ENCODE data around the gene CDH26. TPM values are rescaled to one million over a fixed set of nuclear protein-coding genes. Genes with fewer than 3 reads are reported as not detected.

The CDH26 gene
- total RNA-seq: not detected in 3 replicates
- long read RNA-seq: 0 reads

DNA sequence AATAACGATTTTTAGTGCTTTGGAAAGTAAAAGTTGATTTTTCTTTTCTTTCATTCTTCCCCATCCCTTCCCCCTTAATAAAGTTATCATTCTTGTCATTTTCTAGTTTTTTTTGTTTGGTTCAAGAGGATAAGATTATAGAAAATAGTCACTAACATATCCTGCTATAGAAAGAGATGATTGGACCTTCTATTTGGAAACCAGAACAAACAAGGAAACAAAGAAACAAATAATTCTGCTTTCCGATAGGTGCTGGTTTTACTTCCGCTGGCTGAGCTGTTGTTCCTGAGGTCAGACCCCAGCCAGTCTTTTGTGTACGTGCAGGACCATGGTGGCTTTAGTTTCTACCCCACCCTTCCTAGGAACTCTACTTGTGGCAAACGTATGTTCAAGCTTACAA is at the start of gene CDH26:
CDH26 (plus strand) TSS at position 301 of the 400 bp plus-strand sequence. CDS start 304 bp downstream, outside the sequence.
- peaks cover 2% of the 10 kb centered on the region for H3K27me3 Mint-ChIP-seq (ENCODE audit: low read depth)
- H3K36me3 Mint-ChIP-seq (ENCODE audit: low read depth): no peaks in the 10 kb centered on the region
- H3K4me3 Mint-ChIP-seq (ENCODE audit: unreplicated experiment): no peak within 1 kb of the TSS
- H3K9me3 Mint-ChIP-seq (ENCODE audit: low read depth): no peaks in the 10 kb centered on the region
- no peak within 1 kb of the TSS for H3K27ac Mint-ChIP-seq (ENCODE audit: unreplicated experiment)
- H3K4me1 Mint-ChIP-seq (ENCODE audit: low read depth): no peaks in the 10 kb centered on the region
- TF ChIP-seq, protein P1, sequence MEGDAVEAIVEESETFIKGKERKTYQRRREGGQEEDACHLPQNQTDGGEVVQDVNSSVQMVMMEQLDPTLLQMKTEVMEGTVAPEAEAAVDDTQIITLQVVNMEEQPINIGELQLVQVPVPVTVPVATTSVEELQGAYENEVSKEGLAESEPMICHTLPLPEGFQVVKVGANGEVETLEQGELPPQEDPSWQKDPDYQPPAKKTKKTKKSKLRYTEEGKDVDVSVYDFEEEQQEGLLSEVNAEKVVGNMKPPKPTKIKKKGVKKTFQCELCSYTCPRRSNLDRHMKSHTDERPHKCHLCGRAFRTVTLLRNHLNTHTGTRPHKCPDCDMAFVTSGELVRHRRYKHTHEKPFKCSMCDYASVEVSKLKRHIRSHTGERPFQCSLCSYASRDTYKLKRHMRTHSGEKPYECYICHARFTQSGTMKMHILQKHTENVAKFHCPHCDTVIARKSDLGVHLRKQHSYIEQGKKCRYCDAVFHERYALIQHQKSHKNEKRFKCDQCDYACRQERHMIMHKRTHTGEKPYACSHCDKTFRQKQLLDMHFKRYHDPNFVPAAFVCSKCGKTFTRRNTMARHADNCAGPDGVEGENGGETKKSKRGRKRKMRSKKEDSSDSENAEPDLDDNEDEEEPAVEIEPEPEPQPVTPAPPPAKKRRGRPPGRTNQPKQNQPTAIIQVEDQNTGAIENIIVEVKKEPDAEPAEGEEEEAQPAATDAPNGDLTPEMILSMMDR (IDR thresholded peaks at IDR 0.05): no peak
- DNase-seq (ENCODE audit: low spot score): no peak

DNA sequence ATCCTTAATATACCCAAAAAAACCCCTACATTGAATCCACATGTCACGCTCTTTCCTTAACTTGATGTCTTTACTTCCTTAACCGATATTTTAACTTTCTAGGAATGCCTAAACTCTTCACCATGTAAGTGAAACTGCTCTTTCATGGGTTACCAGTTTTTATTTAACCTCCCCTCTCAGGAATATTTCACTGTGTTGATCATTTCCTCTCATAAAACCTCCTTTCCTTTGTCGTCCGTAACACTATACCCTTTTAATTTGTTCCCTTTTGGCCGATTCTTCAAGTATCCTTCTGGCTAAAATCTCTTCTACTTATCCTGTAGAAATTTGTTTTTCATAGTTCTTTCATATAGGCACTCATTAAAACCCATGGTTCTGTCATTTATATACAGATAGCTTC is 49.4 kb upstream of the CDH26 start:
- DNase-seq (ENCODE audit: low spot score): no peak
- H3K4me3 Mint-ChIP-seq (ENCODE audit: unreplicated experiment): no peak overlapping the region
- no peak overlapping the region for H3K27ac Mint-ChIP-seq (ENCODE audit: unreplicated experiment)
- peaks cover 11% of the 10 kb centered on the region for H3K4me1 Mint-ChIP-seq (ENCODE audit: low read depth)
- peaks cover 3% of the 10 kb centered on the region for H3K36me3 Mint-ChIP-seq (ENCODE audit: low read depth)
- no peaks in the 10 kb centered on the region for H3K9me3 Mint-ChIP-seq (ENCODE audit: low read depth)
- TF ChIP-seq, protein P1 (IDR thresholded peaks at IDR 0.05): no peak
- H3K27me3 Mint-ChIP-seq (ENCODE audit: low read depth): no peaks in the 10 kb centered on the region

DNA sequence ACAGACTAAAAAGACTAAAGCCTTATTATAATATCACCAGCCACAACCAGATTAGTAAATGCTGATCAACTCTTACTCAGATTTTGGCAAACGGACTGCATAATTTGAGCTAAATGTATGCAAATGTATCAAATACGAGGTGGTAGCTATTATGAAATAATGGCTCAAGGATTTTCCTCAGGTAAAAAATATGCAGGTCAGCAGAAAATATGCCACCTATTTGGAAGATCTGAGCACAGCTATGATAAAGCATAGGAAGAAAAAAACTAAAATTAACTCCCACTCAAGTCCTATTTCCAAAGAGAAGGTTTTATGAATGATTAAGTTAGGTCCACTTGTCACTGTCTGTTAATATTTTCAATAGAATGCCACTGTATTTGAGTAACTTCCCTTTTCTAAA is 47.2 kb upstream of the CDH26 start:
- Mint-ChIP-seq H3K4me3 (ENCODE audit: unreplicated experiment) (no peak overlapping the region), H3K27ac (ENCODE audit: unreplicated experiment) (no peak overlapping the region), H3K36me3 (ENCODE audit: low read depth) (no peaks in the 10 kb centered on the region), H3K27me3 (ENCODE audit: low read depth) (no peaks in the 10 kb centered on the region), H3K9me3 (ENCODE audit: low read depth) (no peaks in the 10 kb centered on the region), H3K4me1 (ENCODE audit: low read depth) (peaks cover 11% of the 10 kb centered on the region)
- no peak for DNase-seq (ENCODE audit: low spot score)
- TF ChIP-seq, protein P1 (IDR thresholded peaks at IDR 0.05): no peak

GRCh38 chr20:59912609-59913008 is 45.6 kb upstream of the CDH26 start:
- H3K36me3 Mint-ChIP-seq (ENCODE audit: low read depth): no peaks in the 10 kb centered on the region
- TF ChIP-seq, protein P1 (IDR thresholded peaks at IDR 0.05): no peak
- no peak overlapping the region for H3K27ac Mint-ChIP-seq (ENCODE audit: unreplicated experiment)
- no peaks in the 10 kb centered on the region for H3K9me3 Mint-ChIP-seq (ENCODE audit: low read depth)
- H3K27me3 Mint-ChIP-seq (ENCODE audit: low read depth): no peaks in the 10 kb centered on the region
- H3K4me1 Mint-ChIP-seq (ENCODE audit: low read depth): peaks cover 11% of the 10 kb centered on the region
- DNase-seq (ENCODE audit: low spot score): no peak
- no peak overlapping the region for H3K4me3 Mint-ChIP-seq (ENCODE audit: unreplicated experiment)

- Mint-ChIP-seq H3K36me3 (ENCODE audit: low read depth) (no peaks in the 10 kb centered on the region), H3K27ac (ENCODE audit: unreplicated experiment) (no peak overlapping the region), H3K4me3 (ENCODE audit: unreplicated experiment) (no peak overlapping the region), H3K9me3 (ENCODE audit: low read depth) (no peaks in the 10 kb centered on the region), H3K4me1 (ENCODE audit: low read depth) (peaks cover 11% of the 10 kb centered on the region), H3K27me3 (ENCODE audit: low read depth) (no peaks in the 10 kb centered on the region)
- DNase-seq (ENCODE audit: low spot score): no peak
- TF ChIP-seq, protein P1 (IDR thresholded peaks at IDR 0.05): no peak
These were observed 37.3 kb upstream of the CDH26 start for GRCh38 chr20:59920944-59921343.

All from chondrocyte (in vitro differentiated cells).